Lower lobe of right lung (tissue), 2 donors: Measurements from ENCODE around the gene VASH1. TPM values are rescaled to one million over a fixed set of nuclear protein-coding genes. Genes with fewer than 3 reads are reported as not detected.

ENCODE experiments used
- ATAC-seq, 2 donors: fragments of 200-7000 bp; cut with Tn5 transposase; one replicate each; pipeline ENCODE4 v1.9.1; 2020 to 2022; ENCODE audit warnings: mild to moderate bottlenecking in 2 of 2, moderate library complexity in 2 of 2
- DNase-seq: peaks from one replicate; pipeline ENCODE4 v3.0.0-alpha.2; 2020
- H3K27ac ChIP-seq: fragments of 200-600 bp; one replicate; pipeline ENCODE4 v1.8.0; 2022
- H3K27me3 ChIP-seq: fragments of 200-600 bp; one replicate; pipeline ENCODE4 v1.8.0; 2022; ENCODE audit warnings: low read depth
- H3K36me3 ChIP-seq: fragments of 200-600 bp; one replicate; pipeline ENCODE4 v1.8.0; 2022; ENCODE audit warnings: mild to moderate bottlenecking
- H3K4me1 ChIP-seq: fragments of 200-600 bp; one replicate; pipeline ENCODE4 v1.8.0; 2022
- H3K4me3 ChIP-seq: fragments of 200-600 bp; one replicate; pipeline ENCODE4 v1.8.0; 2022; ENCODE audit warnings: mild to moderate bottlenecking
- H3K9me3 ChIP-seq: fragments of 200-600 bp; one replicate; pipeline ENCODE4 v1.8.0; 2022
- CTCF ChIP-seq: fragments of 200-600 bp; IDR thresholded peaks from one replicate; pipeline ENCODE4 v1.8.0; 2022; ENCODE audit warnings: antibody characterized with exemption, mild to moderate bottlenecking
- intact Hi-C: fragments of 100-400 bp; cut with DNase I; formaldehyde crosslinking; loops from one replicate; pipeline ENCODE4 v1.11.0; 2022
- total RNA-seq: library from RNA; stranded (reverse); fragmentation: NEBNext Ultra II Directional; extraction: Animal tissue kit (Norgen Biotek cat#: 25700); gene quantifications from one replicate; pipeline ENCODE4 v1.2.1, GENCODE V29; 2021
- donor health status: DM: no; HTN: yes; CAD: no; lungs with severe emphysema.

Gene VASH1
- total RNA-seq, 1 donor from 2014 or later = 51.7 TPM

DNA sequence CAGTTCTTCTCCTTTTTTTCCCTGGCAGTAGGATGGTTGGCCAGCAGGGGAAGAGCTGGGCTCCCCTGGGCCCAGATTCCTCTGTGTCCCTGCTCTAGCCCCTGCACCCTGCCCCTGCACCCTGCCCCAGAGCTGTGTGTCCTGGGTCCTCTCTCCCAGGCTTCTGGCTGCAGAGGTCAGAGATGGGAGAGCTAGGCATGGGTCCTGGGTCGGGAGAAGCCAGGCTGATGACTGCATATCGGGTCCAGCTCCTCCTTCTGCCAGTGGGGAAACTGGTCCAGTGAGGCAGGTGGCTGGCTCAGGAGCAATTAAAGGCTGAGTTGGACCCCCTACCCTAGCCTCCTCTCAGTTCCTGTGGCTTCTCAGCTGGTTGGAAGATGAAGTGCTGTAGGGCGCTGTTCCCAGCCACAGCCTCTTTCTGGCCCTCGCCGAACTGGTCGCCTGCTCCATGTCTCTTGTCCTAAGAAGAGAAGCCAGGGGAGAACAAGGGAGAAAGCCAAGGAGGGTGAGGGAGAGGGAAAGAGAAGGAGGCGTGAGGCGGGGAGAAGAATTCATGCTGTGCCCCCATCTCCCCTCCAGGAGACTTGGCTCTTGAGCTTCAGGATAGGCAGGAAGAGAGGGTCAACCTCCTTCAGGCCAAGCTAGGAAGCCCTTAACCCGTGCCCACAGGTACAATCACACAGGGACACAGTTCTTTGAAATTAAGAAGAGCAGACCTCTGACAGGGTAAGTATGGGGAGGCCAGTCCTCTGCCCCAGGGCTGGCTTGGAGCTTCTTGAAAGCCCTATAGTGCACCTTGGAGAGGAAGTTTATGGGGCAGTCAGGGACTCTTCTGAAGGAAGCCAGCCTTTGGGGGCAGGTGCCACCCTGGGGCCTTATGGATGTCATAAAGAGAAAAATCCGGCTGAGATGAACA is 9.5 kb downstream of the VASH1 start:
- no peaks in the 10 kb centered on the region for H3K27me3 ChIP-seq
- H3K36me3 ChIP-seq = no peaks in the 10 kb centered on the region
- intact Hi-C loops = no loop called here
- no peak overlapping the region for H3K4me3 ChIP-seq
- no peak for TF ChIP-seq CTCF
- peaks cover 54% of the 10 kb centered on the region for H3K4me1 ChIP-seq
- DNase-seq (no peak), ATAC-seq (no peak)
- H3K9me3 ChIP-seq = no peaks in the 10 kb centered on the region
- H3K27ac ChIP-seq = no peak overlapping the region

GRCh38 chr14:76771437-76771980 is 10.2 kb downstream of the VASH1 start:
- Histone ChIP-seq H3K4me1 (peaks cover 54% of the 10 kb centered on the region), H3K4me3 (no peak overlapping the region), H3K36me3 (no peaks in the 10 kb centered on the region), H3K9me3 (no peaks in the 10 kb centered on the region), H3K27ac (no peak overlapping the region), H3K27me3 (no peaks in the 10 kb centered on the region)
- intact Hi-C loops = no loop called here
- no peak for TF ChIP-seq CTCF
- no peak for ATAC-seq
- no peak for DNase-seq

DNA sequence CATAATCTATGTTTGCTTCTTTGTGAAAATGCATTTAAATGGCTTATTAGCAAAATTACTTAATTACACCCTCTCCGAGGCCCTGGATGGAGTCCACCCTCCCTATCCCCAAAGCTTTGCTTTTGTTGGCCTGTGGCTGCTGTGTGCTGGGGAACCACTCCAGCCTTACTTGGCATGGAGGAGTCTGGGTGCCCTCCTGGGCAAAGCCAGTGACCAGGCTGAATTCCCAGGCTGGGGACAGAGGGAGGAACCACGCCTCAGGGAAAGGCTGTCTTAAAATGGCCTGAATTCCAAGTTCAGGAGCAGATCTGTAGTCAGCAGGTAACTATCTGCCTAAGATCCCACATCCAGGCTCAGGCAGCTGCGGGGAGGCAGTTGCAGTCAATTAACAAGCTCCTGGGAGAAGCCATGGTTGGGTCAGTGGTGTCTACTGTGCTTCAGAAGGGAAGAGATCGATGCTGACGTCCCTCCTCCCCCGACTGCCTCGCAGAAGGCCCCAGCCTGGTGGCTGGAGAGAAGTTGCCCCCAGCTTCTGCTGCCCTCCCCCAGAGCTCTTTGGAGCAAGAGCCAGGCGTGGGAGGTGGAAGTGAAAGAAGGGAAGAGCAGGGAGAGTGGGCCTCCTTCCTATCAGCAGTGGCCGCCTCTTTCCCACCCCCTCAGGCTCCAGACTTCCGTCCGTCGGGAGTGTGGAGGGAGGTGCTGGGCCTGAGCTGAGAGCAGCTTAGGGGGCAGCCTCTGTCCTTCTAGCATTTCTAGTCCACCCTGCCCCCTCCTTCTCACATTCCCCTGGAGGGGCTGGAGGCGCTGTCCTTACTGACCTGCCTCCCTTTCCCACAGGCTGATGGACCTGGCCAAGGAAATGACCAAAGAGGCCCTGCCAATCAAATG is 11.3 kb downstream of the VASH1 start:
- Histone ChIP-seq H3K27ac (peak overlapping the region; percentile 80), H3K36me3 (no peaks in the 10 kb centered on the region), H3K4me3 (no peak overlapping the region), H3K27me3 (no peaks in the 10 kb centered on the region), H3K9me3 (no peaks in the 10 kb centered on the region), H3K4me1 (peaks cover 64% of the 10 kb centered on the region)
- intact Hi-C loops = no loop called here
- DNase-seq = peak; percentile 83
- TF ChIP-seq CTCF = no peak
- ATAC-seq = peak; percentile 65 to 72

- TF ChIP-seq CTCF = no peak
- ATAC-seq (peak; percentile 81 to 82), DNase-seq (peak; percentile 81)
- Histone ChIP-seq H3K36me3 (no peaks in the 10 kb centered on the region), H3K27ac (peak overlapping the region; percentile 80), H3K9me3 (no peaks in the 10 kb centered on the region), H3K4me1 (peaks cover 60% of the 10 kb centered on the region), H3K4me3 (no peak overlapping the region), H3K27me3 (no peaks in the 10 kb centered on the region)
- intact Hi-C loops = no loop called here
Observed at GRCh38 chr14:76773188-76773885, 12.1 kb downstream of the VASH1 start.
